Thymus (tissue), 11 donors: ENCODE data around the gene NGFR. TPM values are rescaled to one million over a fixed set of nuclear protein-coding genes. Genes with fewer than 3 reads are reported as not detected.
"Not testable (repeated sequence)": the region's sequence is repeated elsewhere in the genome, so short reads cannot be mapped to it uniquely, and the experiment has no call there.

Experiments
- DNase-seq, 9 donors: peaks; one replicate each; pipeline ENCODE4 v3.0.0-alpha.2; 2013; ENCODE audit warnings: low spot score in 9 of 9, low read depth in 6 of 9, missing footprints in 1 of 9
- H3K27ac ChIP-seq, 2 donors: one replicate each; pipeline ENCODE4 v1.5.1; 2013; ENCODE audit warnings: control low read depth in 1 of 2, low read depth in 1 of 2, low read length in 1 of 2, mild to moderate bottlenecking in 1 of 2, moderate library complexity in 1 of 2
- H3K27me3 ChIP-seq, 2 donors: one replicate each; pipeline ENCODE4 v1.5.1; 2013; ENCODE audit warnings: low read length in 1 of 2; ENCODE audit not compliant: control insufficient read depth in 2 of 2, insufficient read depth in 1 of 2
- H3K36me3 ChIP-seq, 2 donors: one replicate each; pipeline ENCODE4 v1.5.1; 2013; ENCODE audit warnings: low read length in 1 of 2, mild to moderate bottlenecking in 1 of 2, moderate library complexity in 1 of 2; ENCODE audit not compliant: control insufficient read depth in 2 of 2, insufficient read depth in 2 of 2
- H3K4me1 ChIP-seq, 2 donors: one replicate each; pipeline ENCODE4 v1.5.1; 2013; ENCODE audit warnings: low read length in 2 of 2; ENCODE audit not compliant: control insufficient read depth in 2 of 2, insufficient read depth in 2 of 2
- H3K4me3 ChIP-seq, 2 donors: one replicate each; pipeline ENCODE4 v1.5.1; 2013; ENCODE audit warnings: low read length in 2 of 2, control low read depth in 1 of 2, mild to moderate bottlenecking in 1 of 2
- H3K9me3 ChIP-seq, 2 donors: one replicate each; pipeline ENCODE4 v1.5.1; 2013; ENCODE audit warnings: low read length in 1 of 2, mild to moderate bottlenecking in 1 of 2; ENCODE audit not compliant: control insufficient read depth in 2 of 2, insufficient read depth in 1 of 2
- WGBS: extraction: QIAGEN DNeasy Blood & Tissue Kit; methylation state at CpG from one replicate; pipeline ENCODE4 v1.1.7; 2013; 5-methylcytosine and 5-hydroxymethylcytosine counted together
- polyA plus RNA-seq: library from polyadenylated mRNA; stranded (reverse); fragments of 200-250 nt; gene quantifications from one replicate; pipeline ENCODE4 v1.2.3, GENCODE V29; 2013
- total RNA-seq: library from RNA; stranded (reverse); fragments of 120-200 nt; gene quantifications from one replicate; pipeline ENCODE4 v1.2.4, GENCODE V29; 2013
- donor health status: healthy.

Gene NGFR
- total and polyA plus RNA-seq, 2 donors: 1.9 to 5.0 TPM

DNA sequence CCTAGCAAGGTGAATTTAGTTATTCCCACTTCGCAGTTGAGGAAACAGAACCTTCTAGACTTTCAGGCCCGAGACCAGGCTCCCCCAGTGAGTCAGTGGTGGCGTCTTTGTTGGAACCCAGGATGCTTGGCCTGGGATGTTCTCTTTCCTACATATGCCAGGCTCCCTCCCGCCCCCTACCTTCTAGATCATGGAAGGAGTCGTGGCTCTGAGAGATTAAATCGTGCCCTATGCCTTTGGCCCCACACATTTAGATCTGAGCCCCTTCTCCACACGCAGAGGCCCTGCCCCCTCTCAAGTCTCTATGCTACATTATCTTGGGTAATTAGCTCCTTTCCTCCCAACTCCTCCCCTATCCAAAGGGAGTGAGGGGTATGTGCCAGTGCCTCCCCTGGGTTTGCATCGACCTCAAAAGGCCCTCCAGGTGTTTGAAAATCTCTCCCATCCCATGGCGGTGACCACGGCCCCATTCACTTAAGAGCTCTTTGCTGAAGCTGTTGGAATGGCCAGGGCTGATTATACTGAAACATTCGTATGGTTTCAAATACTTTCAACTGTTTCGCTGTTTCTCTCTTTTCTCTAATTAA is 3.0 kb downstream of the NGFR start:
- Histone ChIP-seq H3K27ac (no peak overlapping the region), H3K4me3 (no peak overlapping the region), H3K4me1 (peaks cover 12 to 39% of the 10 kb centered on the region in 2 donors), H3K9me3 (no peaks in the 10 kb centered on the region), H3K36me3 (no peaks in the 10 kb centered on the region), H3K27me3 (peaks cover 51 to 97% of the 10 kb centered on the region in 2 donors)
- 24% methylated on average over 12 of the region's 12 CpGs for WGBS
- DNase-seq: no peak

DNA sequence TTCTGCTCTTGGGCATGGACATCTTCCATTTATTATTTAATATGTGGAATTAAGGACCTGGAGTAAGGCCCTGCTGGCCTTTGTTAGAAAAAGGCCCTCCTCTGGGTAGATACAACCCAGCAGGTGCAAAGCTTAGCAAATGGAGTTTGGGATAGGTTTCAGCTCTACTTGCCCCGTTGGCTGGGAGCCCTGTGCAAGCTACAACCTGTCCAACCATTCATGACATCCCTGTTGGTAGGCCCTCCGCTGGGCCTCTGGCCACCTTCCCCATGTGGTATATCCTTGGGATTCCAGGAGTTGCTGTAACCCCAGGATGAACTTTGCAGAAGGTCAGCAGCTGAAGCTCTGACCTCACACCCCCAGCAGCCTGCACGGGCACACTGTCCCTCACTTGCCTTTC is 6.4 kb downstream of the NGFR start:
- no peak for DNase-seq
- WGBS: 72% methylated on average over 3 of the region's 3 CpGs
- Histone ChIP-seq H3K4me3 (no peak overlapping the region), H3K4me1 (peaks cover 3 to 24% of the 10 kb centered on the region in 2 donors), H3K9me3 (no peaks in the 10 kb centered on the region), H3K36me3 (no peaks in the 10 kb centered on the region), H3K27me3 (peaks cover 29 to 85% of the 10 kb centered on the region in 2 donors), H3K27ac (no peak overlapping the region)

DNA sequence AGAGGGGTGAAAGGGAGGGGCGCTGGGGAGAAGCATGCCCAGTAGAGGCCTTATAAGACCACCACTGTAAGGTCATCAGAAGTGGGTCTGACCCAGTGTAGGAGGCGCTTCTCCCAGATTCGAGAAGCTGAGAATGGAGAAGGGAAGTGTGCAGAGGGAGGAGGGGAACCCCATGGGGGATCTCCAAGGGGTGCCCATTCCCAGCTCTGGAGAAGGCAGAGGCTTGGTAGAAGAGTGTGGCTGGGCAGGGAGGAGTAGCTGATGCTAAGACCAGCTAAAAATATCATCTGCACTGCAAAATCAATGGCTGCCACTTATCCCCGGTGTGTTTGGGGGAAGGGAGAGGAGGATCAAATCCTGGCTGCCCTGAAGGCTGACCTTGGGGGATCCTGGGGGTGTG is 7.2 kb downstream of the NGFR start:
- Histone ChIP-seq H3K4me1 (peaks cover 0 to 17% of the 10 kb centered on the region in 2 donors), H3K4me3 (no peak overlapping the region), H3K27ac (no peak overlapping the region), H3K36me3 (no peaks in the 10 kb centered on the region), H3K9me3 (no peaks in the 10 kb centered on the region), H3K27me3 (peaks cover 22 to 83% of the 10 kb centered on the region in 2 donors)
- DNase-seq: no peak
- 82% methylated on average over 4 of the region's 4 CpGs for WGBS

DNA sequence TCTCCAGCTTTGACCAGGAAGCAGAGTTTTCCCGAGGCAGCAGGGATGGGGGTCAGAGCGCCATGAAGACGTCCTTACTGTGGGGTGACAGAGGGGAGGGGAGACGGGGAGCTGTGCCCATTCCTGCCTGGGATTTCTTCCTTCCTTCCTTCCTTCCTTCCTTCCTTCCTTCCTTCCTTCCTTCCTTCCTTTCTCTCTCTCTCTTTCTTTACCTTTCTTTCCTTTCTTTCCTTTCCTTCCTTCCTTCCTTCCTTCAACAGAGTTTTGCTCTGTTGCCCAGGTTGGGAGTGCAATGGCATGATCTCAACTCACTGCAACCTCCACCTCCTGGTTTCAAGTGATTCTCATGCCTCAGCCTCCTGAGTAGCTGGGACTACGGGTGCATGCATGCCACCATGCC is 7.6 kb downstream of the NGFR start:
- not testable (repeated sequence) for H3K9me3 ChIP-seq, H3K27ac ChIP-seq, H3K4me3 ChIP-seq, DNase-seq, H3K36me3 ChIP-seq
- WGBS: 74% methylated on average over 5 of the region's 5 CpGs
- H3K27me3 ChIP-seq: peaks cover 18 to 83% of the 10 kb centered on the region in 2 donors
- H3K4me1 ChIP-seq: peaks cover 0 to 13% of the 10 kb centered on the region in 2 donors

DNA sequence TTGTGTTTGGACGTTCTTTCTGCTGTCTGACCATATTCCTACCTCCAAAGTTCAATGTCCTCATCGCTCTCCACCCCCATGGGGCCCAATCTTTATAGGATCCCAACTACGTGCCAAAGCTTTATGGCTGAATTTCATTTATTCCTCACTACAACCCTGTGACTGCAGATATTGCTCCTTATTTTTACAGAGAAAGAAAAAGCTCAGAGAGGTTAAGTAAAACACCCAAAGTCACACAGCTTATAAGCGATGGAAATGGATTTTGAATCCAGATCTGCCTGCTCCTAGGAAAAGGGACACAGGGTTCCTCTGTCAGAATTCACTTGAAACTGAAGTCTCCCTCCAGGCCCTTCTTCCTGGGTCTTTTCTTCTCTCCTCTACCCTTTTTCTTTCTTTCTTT is 9.3 kb downstream of the NGFR start:
- H3K27ac ChIP-seq: no peak overlapping the region
- no peaks in the 10 kb centered on the region for H3K9me3 ChIP-seq
- H3K27me3 ChIP-seq: peaks cover 7 to 82% of the 10 kb centered on the region in 2 donors
- DNase-seq: no peak
- H3K4me3 ChIP-seq: no peak overlapping the region
- peaks cover 0 to 19% of the 10 kb centered on the region in 2 donors for H3K4me1 ChIP-seq
- H3K36me3 ChIP-seq: no peaks in the 10 kb centered on the region
- WGBS: 88% methylated on average over 4 of the region's 4 CpGs

DNA sequence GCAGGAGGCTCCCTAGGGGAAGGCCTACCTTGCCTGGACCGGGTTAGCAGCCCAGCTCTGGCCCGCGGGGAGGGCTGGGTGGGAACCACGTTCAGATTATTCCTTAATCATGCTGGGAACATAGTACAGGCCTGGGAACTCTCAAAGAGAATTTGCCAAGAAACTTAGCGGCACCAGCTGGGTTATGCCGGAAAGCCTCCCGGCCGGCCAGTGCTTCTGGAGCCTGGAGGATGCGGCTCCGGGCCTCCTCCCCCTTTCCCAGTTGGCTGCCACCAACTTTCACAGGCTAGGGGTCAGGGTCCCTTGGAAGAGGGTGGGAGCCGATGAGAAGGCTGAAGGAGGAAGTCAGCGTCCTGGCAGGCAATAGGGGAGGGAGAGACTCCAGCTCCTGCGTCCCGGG is 10.8 kb downstream of the NGFR start:
- H3K27me3 ChIP-seq: peaks cover 2 to 81% of the 10 kb centered on the region in 2 donors
- 88% methylated on average over 14 of the region's 14 CpGs for WGBS
- H3K36me3 ChIP-seq: no peaks in the 10 kb centered on the region
- no peak for DNase-seq
- H3K4me1 ChIP-seq: peaks cover 0 to 16% of the 10 kb centered on the region in 2 donors
- H3K4me3 ChIP-seq: no peak overlapping the region
- no peak overlapping the region for H3K27ac ChIP-seq
- H3K9me3 ChIP-seq: no peaks in the 10 kb centered on the region

DNA sequence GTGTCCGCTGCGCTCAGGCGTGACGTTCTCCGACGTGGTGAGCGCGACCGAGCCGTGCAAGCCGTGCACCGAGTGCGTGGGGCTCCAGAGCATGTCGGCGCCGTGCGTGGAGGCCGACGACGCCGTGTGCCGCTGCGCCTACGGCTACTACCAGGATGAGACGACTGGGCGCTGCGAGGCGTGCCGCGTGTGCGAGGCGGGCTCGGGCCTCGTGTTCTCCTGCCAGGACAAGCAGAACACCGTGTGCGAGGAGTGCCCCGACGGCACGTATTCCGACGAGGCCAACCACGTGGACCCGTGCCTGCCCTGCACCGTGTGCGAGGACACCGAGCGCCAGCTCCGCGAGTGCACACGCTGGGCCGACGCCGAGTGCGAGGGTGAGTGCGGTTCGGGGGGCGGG is 11.2 kb downstream of the NGFR start:
- Histone ChIP-seq H3K4me3 (no peak overlapping the region), H3K4me1 (peaks cover 0 to 13% of the 10 kb centered on the region in 2 donors), H3K27ac (no peak overlapping the region), H3K9me3 (no peaks in the 10 kb centered on the region), H3K36me3 (no peaks in the 10 kb centered on the region), H3K27me3 (peaks cover 2 to 76% of the 10 kb centered on the region in 2 donors)
- no peak for DNase-seq
- 95% methylated on average over 57 of the region's 57 CpGs for WGBS

DNA sequence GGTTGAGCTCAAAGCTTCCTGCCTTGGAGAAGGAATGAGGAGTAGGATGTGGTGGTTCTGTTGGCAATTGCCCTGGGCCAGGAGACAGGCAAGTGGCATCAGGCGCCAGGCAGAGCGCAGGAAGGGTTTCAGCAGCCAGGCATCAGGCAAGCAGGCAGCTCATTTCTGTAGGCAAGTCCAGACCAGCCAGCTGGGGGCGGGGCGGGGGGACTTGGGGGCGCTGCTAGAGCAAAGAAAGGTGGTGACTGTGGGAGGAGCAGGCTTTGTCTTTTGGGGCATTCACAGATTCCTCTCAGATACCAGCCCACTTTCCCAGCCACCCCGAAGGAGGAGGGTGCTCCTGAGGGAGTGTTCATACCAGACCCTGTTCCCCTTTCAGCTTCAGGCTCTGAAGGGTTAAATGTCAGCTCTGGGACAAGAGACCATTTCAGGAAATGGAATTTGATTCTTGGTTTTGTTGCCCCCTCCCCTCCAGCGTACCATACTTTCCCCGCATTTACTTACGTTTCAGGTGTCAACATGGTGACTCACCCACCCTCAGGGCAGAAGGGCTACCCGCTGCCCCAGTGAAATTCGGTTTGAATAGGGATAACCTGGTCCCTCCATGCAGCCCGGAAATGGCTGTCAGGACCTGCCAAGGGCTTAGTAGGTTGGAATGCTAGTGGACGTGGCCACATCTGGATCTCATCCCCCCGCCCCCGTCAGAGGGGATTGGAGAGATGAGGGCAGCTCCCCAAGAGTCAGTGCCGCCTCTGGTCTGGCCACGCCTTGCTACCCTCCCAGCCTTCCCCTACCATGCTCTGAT is 13.2 kb downstream of the NGFR start:
- DNase-seq: no peak
- peaks cover 0 to 8% of the 10 kb centered on the region in 2 donors for H3K4me1 ChIP-seq
- no peaks in the 10 kb centered on the region for H3K36me3 ChIP-seq
- H3K9me3 ChIP-seq: no peaks in the 10 kb centered on the region
- peaks cover 2 to 76% of the 10 kb centered on the region in 2 donors for H3K27me3 ChIP-seq
- H3K4me3 ChIP-seq: no peak overlapping the region
- no peak overlapping the region for H3K27ac ChIP-seq
- WGBS: 44% methylated on average over 17 of the region's 17 CpGs

DNA sequence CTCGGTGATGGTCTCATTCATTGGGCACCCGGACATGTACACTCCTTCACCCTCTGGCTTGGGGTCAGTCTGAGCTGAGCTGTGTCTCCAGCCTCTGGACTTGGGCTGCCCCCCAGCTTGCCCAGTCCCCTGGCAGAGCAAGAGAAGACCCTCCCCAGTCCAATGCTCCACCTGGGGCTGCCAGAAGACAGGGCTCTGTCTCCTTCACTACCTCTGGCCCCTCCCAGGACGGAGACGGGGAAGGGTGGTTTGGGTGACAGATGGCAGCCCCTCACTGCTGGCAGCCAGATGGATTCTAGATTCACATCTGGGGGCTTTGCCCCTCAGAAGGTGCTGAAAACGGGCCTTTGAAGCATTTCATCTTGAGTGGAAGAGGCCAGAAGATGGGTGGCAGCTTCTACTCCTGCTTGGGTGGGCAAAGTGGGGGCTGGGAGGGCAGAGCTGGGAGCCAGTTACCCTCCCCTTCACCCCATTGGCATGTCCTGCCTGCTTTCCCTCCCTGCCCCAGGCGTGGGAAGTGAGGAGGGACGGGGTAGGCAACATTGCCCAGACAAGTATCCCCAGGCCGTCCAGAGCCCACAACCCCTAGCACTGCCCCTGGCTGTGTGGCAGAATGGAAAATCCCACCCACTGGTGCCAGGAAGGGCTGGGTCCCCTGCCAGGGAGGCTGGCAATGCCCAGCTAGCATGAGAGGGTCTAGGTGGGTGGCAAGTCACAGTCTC is 13.9 kb downstream of the NGFR start:
- H3K4me1 ChIP-seq: peaks cover 0 to 8% of the 10 kb centered on the region in 2 donors
- 74% methylated on average over 8 of the region's 8 CpGs for WGBS
- no peak overlapping the region for H3K27ac ChIP-seq
- no peaks in the 10 kb centered on the region for H3K36me3 ChIP-seq
- H3K4me3 ChIP-seq: no peak overlapping the region
- peaks cover 2 to 70% of the 10 kb centered on the region in 2 donors for H3K27me3 ChIP-seq
- DNase-seq: no peak
- H3K9me3 ChIP-seq: no peaks in the 10 kb centered on the region
